NCI-H1092 (cell line): ENCODE measurements around the gene EPHA10.
"Not testable (repeated sequence)": the region's sequence is repeated elsewhere in the genome, so short reads cannot be mapped to it uniquely, and the experiment has no call there.

Experiments
- DNase-seq: peaks from one replicate; lab custom pipeline; 2025; lab: John Stamatoyannopoulos, UW

Gene EPHA10

GRCh38 chr1:37716321-37716720, 48.6 kb downstream of the EPHA10 start:
- DNase-seq: no peak

GRCh38 chr1:37714689-37715088, 50.2 kb downstream of the EPHA10 start:
- DNase-seq: no peak

GRCh38 chr1:37714226-37714625, 50.7 kb downstream of the EPHA10 start:
- DNase-seq: no peak

- no peak for DNase-seq
Observed at GRCh38 chr1:37708471-37708870, 56.4 kb downstream of the EPHA10 start.

GRCh38 chr1:37705399-37705798, 59.5 kb downstream of the EPHA10 start:
- no peak for DNase-seq

GRCh38 chr1:37704966-37705365, 60.0 kb downstream of the EPHA10 start:
- no peak for DNase-seq

GRCh38 chr1:37703061-37703460, 61.9 kb downstream of the EPHA10 start:
- no peak for DNase-seq

- DNase-seq: no peak
Observed at GRCh38 chr1:37701051-37701450, 63.9 kb downstream of the EPHA10 start.

- DNase-seq: no peak
Observed at GRCh38 chr1:37699147-37699546, 65.8 kb downstream of the EPHA10 start.

GRCh38 chr1:37697737-37698136, 67.2 kb downstream of the EPHA10 start:
- DNase-seq: no peak

- no peak for DNase-seq
Observed at GRCh38 chr1:37697090-37697489, 67.8 kb downstream of the EPHA10 start.

GRCh38 chr1:37692834-37693175, 72.1 kb downstream of the EPHA10 start:
- no peak for DNase-seq

- peak; percentile 98 for DNase-seq
Observed at GRCh38 chr1:37692078-37692833, 72.7 kb downstream of the EPHA10 start, which contains the start of gene CDCA8. Gene CDCA8 (plus strand): TSS chr1:37692516. CDS start chr1:37692691, 175 bp downstream.

GRCh38 chr1:37691497-37692077, 73.3 kb downstream of the EPHA10 start:
- DNase-seq: peak; percentile 19

GRCh38 chr1:37688926-37689325, 76.0 kb downstream of the EPHA10 start:
- no peak for DNase-seq

- not testable (repeated sequence) for DNase-seq
Observed at GRCh38 chr1:37687764-37688163, 77.2 kb downstream of the EPHA10 start.

GRCh38 chr1:37685722-37686121, 79.2 kb downstream of the EPHA10 start:
- DNase-seq: no peak

- not testable (repeated sequence) for DNase-seq
Observed at GRCh38 chr1:37684182-37684581, 80.7 kb downstream of the EPHA10 start.

GRCh38 chr1:37682334-37682987, 82.5 kb downstream of the EPHA10 start:
- peak; percentile 54 for DNase-seq

GRCh38 chr1:37680933-37681332, 84.0 kb downstream of the EPHA10 start:
- no peak for DNase-seq

- DNase-seq: no peak
Observed at GRCh38 chr1:37677808-37678207, 87.1 kb downstream of the EPHA10 start.

GRCh38 chr1:37677143-37677439, 87.8 kb downstream of the EPHA10 start:
- no peak for DNase-seq
